ENCODE measurements around the gene PSMG4.

PSMG4 gene

GRCh38 chr6:3311826-3312225, 53.1 kb downstream of the PSMG4 start:
- DNase-seq = no peak

- DNase-seq = no peak
These were observed 54.0 kb downstream of the PSMG4 start for GRCh38 chr6:3312604-3313231.

GRCh38 chr6:3314176-3314575, 55.4 kb downstream of the PSMG4 start:
- DNase-seq = no peak

GRCh38 chr6:3314621-3315467, 56.1 kb downstream of the PSMG4 start:
- DNase-seq = no peak

GRCh38 chr6:3315841-3316240, 57.1 kb downstream of the PSMG4 start:
- DNase-seq = no peak

GRCh38 chr6:3316331-3316730, 57.6 kb downstream of the PSMG4 start:
- DNase-seq = no peak

- no peak for DNase-seq
These were observed 58.1 kb downstream of the PSMG4 start for GRCh38 chr6:3316818-3317217.
